ENCODE measurements around the gene ENGASE. TPM values are rescaled to one million over a fixed set of nuclear protein-coding genes. Genes with fewer than 3 reads are reported as not detected.

Gene ENGASE
- total and polyA plus RNA-seq, 2 of the 4 experiments (the other 2 are of a cell fraction), result 3.9 to 12.1 TPM

- Histone ChIP-seq H3K79me1 (ENCODE audit: low read depth in 1 of 2, low read length in 2 of 2) (no peaks in the 10 kb centered on the region), H2BK5ac (ENCODE audit: low read depth, low read length, poor library complexity, severe bottlenecking) (no peak overlapping the region), H4K5ac (ENCODE audit: low read depth, low read length) (no peak overlapping the region), H3K14ac (replicated peaks; ENCODE audit: low read depth, low read length) (no peak overlapping the region), H3K27ac (ENCODE audit: insufficient read depth, low read length) (no peak overlapping the region), H3K4ac (ENCODE audit: low read depth, low read length) (no peak overlapping the region), H3K4me2 (ENCODE audit: low read depth, low read length) (no peak overlapping the region), H4K91ac (ENCODE audit: insufficient read depth, low read depth, low read length) (no peak overlapping the region), H3K9me3 (ENCODE audit: control insufficient read depth, insufficient read depth, low read length) (no peaks in the 10 kb centered on the region), H2AFZ (replicated peaks; ENCODE audit: low read length, poor library complexity) (peak overlapping the region; percentile 21), H3K4me3 (ENCODE audit: insufficient read depth, low read depth, low read length) (no peak overlapping the region), H3K4me1 (ENCODE audit: control insufficient read depth, insufficient read depth, low read length) (no peaks in the 10 kb centered on the region), H2AK5ac (ENCODE audit: low read depth, low read length) (no peak overlapping the region), H3K56ac (ENCODE audit: extremely low read depth, insufficient read depth, low read length) (no peak overlapping the region), H2BK120ac (ENCODE audit: low read depth, low read length) (no peak overlapping the region), H2BK15ac (ENCODE audit: low read depth, low read length) (no peak overlapping the region), H4K8ac (ENCODE audit: low read depth in 2 of 2, low read length in 2 of 2) (no peak overlapping the region), H3K23ac (ENCODE audit: low read depth, low read length) (no peak overlapping the region), H3K36me3 (ENCODE audit: control insufficient read depth, insufficient read depth, low read length) (no peaks in the 10 kb centered on the region), H3K18ac (ENCODE audit: low read depth, low read length) (no peak overlapping the region), H3K9ac (ENCODE audit: low read depth, low read length) (no peak overlapping the region), H3K9me1 (ENCODE audit: insufficient read depth, low read length) (no peaks in the 10 kb centered on the region), H2BK20ac (ENCODE audit: low read depth, low read length) (no peak overlapping the region), H3K27me3 (ENCODE audit: control insufficient read depth, insufficient read depth, low read length) (peaks cover 55% of the 10 kb centered on the region), H2AK9ac (replicated peaks; ENCODE audit: low read depth, low read length, poor library complexity) (peak overlapping the region; percentile 39), H4K20me1 (ENCODE audit: insufficient read depth, low read length) (no peaks in the 10 kb centered on the region)
- intact Hi-C loops (cut with micrococcal nuclease), result no loop called here
- DNase-seq (no peak), ATAC-seq (ENCODE audit: low read depth) (peak; percentile 28; the same call in 1 of the 2 replicates)
- ChIA-PET POLR2A (ENCODE audit: unreplicated experiment) (no interaction called here), CTCF (no interaction called here)
- 8% methylated on average over 12 of the region's 30 CpGs; no CpG with 5 or more reads in 1 of the 2 experiments for WGBS, 2 experiments (ENCODE audit: extremely low coverage in 2 of 2, insufficient read length in 1 of 2)
- no TSS peak for BruUV-seq (replicated peaks)
- dilution Hi-C loops (cut with HindIII; ENCODE audit: low sequenced_read_pairs, unreplicated experiment), result no loop called here
- in situ Hi-C loops (cut with MboI; ENCODE audit: low sequenced_read_pairs), result no loop called here
- TF ChIP-seq RAD21 (IDR thresholded peaks at IDR 0.05; ENCODE audit: low read length) (no peak), BHLHE40 (IDR thresholded peaks at IDR 0.05; ENCODE audit: low read depth, low read length) (no peak), CEBPB (IDR thresholded peaks at IDR 0.05; ENCODE audit: low read depth, low read length) (no peak), RFX5 (IDR thresholded peaks at IDR 0.05; ENCODE audit: low read depth, low read length) (no peak), CTCF (conservative IDR thresholded peaks at IDR 0.05; ENCODE audit: low read depth, low read length) (no peak), NFE2L2 (IDR thresholded peaks at IDR 0.05; ENCODE audit: low read depth, low read length) (no peak), SMC3 (IDR thresholded peaks at IDR 0.05; ENCODE audit: low read depth, low read length) (no peak), POLR2A (IDR thresholded peaks at IDR 0.05; ENCODE audit: low read depth, low read length) (no peak), USF2 (IDR thresholded peaks at IDR 0.05; ENCODE audit: low read depth, low read length) (no peak), RCOR1 (IDR thresholded peaks at IDR 0.05; ENCODE audit: insufficient replicate concordance, low read length) (no peak), CHD1 (IDR thresholded peaks at IDR 0.05; ENCODE audit: low read depth, low read length) (no peak), MAZ (IDR thresholded peaks at IDR 0.05; ENCODE audit: borderline replicate concordance, low read depth, low read length) (no peak), ELK1 (IDR thresholded peaks at IDR 0.05; ENCODE audit: borderline replicate concordance, low read depth, low read length) (no peak), FOS (IDR thresholded peaks at IDR 0.05; ENCODE audit: low read depth, low read length) (no peak), MXI1 (IDR thresholded peaks at IDR 0.05; ENCODE audit: borderline replicate concordance, low read depth, low read length) (no peak)
These were observed 40.1 kb downstream of the ENGASE start for GRCh38 chr17:79114458-79115301.
